GM19397 (cell line): ENCODE measurements around the gene CSF1.

ENCODE experiments used
- ATAC-seq: cut with Tn5 transposase; IDR thresholded peaks from one replicate; pipeline ENCODE4 v1.9.1; 2021; ENCODE audit warnings: mild to moderate bottlenecking, moderate library complexity; ENCODE audit not compliant: unreplicated experiment

CSF1 gene

GRCh38 chr1:109975718-109976117 lies 65.1 kb downstream of the CSF1 start:
- no peak for ATAC-seq

DNA sequence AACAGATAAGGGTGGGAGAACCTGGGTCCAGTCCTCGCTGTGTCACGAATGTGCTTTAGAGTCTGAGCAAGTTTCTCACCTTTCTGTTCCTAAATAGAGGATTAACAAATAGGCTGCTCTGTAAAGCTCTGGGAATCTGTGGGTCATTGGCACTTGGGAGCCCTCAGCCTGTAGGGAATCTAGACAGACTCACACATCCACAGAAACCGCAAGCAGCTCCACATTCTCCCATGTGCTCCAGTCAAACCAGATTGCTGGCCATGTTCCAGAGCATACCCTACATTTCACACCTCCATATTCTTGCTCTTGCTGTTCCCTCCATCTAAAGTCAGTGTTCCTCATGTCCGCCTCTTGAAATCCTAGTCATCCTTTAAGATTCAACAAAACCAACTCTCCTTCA lies 66.1 kb downstream of the CSF1 start:
- ATAC-seq, result no peak

GRCh38 chr1:109977225-109977624 lies 66.6 kb downstream of the CSF1 start:
- ATAC-seq, result no peak

GRCh38 chr1:109977657-109978378 lies 67.2 kb downstream of the CSF1 start:
- ATAC-seq, result no peak

GRCh38 chr1:109978761-109979488 lies 68.3 kb downstream of the CSF1 start:
- no peak for ATAC-seq

GRCh38 chr1:109979489-109980091 lies 68.9 kb downstream of the CSF1 start:
- ATAC-seq, result no peak
